ENCODE measurements around the gene SLC22A13. TPM values are rescaled to one million over a fixed set of nuclear protein-coding genes. Genes with fewer than 3 reads are reported as not detected.
"Not testable (repeated sequence)": the region's sequence is repeated elsewhere in the genome, so short reads cannot be mapped to it uniquely, and the experiment has no call there.

Gene SLC22A13
- polyA plus RNA-seq, 1 donor (not counting 4 experiments of a cell fraction or from before 2014, with no cell fraction given), result 0.25 TPM

GRCh38 chr3:38317192-38317759, 51.7 kb downstream of the SLC22A13 start:
- FAIRE-seq (no peak), DNase-seq (ENCODE audit: low read depth, low spot score) (no peak)
- dilution Hi-C loops (cut with MboI; ENCODE audit: extremely low pct_ligation_motif_present, low sequenced_read_pairs), result no loop called here
- Histone ChIP-seq H2AFZ (ENCODE audit: control insufficient read depth, low read length) (no peak overlapping the region), H3K4me2 (ENCODE audit: control insufficient read depth, extremely low read depth, insufficient read depth, low read depth, low read length) (no peak overlapping the region), H3K27ac (ENCODE audit: control insufficient read depth, insufficient read depth, low read length) (no peak overlapping the region), H4K20me1 (ENCODE audit: control insufficient read depth, extremely low read depth, insufficient read depth, low read length) (no peaks in the 10 kb centered on the region), H3K36me3 (ENCODE audit: control insufficient read depth in 2 of 2, extremely low read depth in 1 of 2, insufficient read depth in 2 of 2, low read length in 2 of 2) (peaks cover 0 to 1% of the 10 kb centered on the region in 2 experiments), H3K4me3 (ENCODE audit: control insufficient read depth in 2 of 3, extremely low read depth in 1 of 3, insufficient read depth in 2 of 3, low read depth in 1 of 3, low read length in 3 of 3) (no peak overlapping the region), H3K9ac (ENCODE audit: control insufficient read depth, extremely low read depth, insufficient read depth, low read length) (no peak overlapping the region), H3K27me3 (ENCODE audit: control insufficient read depth, extremely low read depth, insufficient read depth, low read length) (no peaks in the 10 kb centered on the region), H3K79me2 (ENCODE audit: control insufficient read depth, insufficient read depth, low read length) (no peaks in the 10 kb centered on the region), H3K9me1 (ENCODE audit: control insufficient read depth, extremely low read depth, insufficient read depth, low read length) (no peaks in the 10 kb centered on the region), H3K4me1 (ENCODE audit: control insufficient read depth, extremely low read depth, insufficient read depth, low read length) (no peaks in the 10 kb centered on the region), H3K9me3 (ENCODE audit: control insufficient read depth, low read depth, low read length) (no peaks in the 10 kb centered on the region)
- no peak for TF ChIP-seq CTCF (optimal IDR thresholded peaks at IDR 0.05 in 1 of 3, IDR thresholded peaks at IDR 0.05 in 1 of 3, conservative IDR thresholded peaks at IDR 0.05 in 1 of 3; ENCODE audit: extremely low read depth in 1 of 3, insufficient read depth in 2 of 3, low read length in 3 of 3)
- TF ChIP-seq EZH2 (IDR thresholded peaks at IDR 0.05; ENCODE audit: low read length), result no peak

GRCh38 chr3:38318766-38319671, 53.4 kb downstream of the SLC22A13 start:
- Histone ChIP-seq H2AFZ (ENCODE audit: control insufficient read depth, low read length) (no peak overlapping the region), H3K36me3 (ENCODE audit: control insufficient read depth in 2 of 2, extremely low read depth in 1 of 2, insufficient read depth in 2 of 2, low read length in 2 of 2) (peaks cover 0 to 1% of the 10 kb centered on the region in 2 experiments), H3K27me3 (ENCODE audit: control insufficient read depth, extremely low read depth, insufficient read depth, low read length) (no peaks in the 10 kb centered on the region), H4K20me1 (ENCODE audit: control insufficient read depth, extremely low read depth, insufficient read depth, low read length) (no peaks in the 10 kb centered on the region), H3K9ac (ENCODE audit: control insufficient read depth, extremely low read depth, insufficient read depth, low read length) (no peak overlapping the region), H3K27ac (ENCODE audit: control insufficient read depth, insufficient read depth, low read length) (no peak overlapping the region), H3K4me3 (ENCODE audit: control insufficient read depth in 2 of 3, extremely low read depth in 1 of 3, insufficient read depth in 2 of 3, low read depth in 1 of 3, low read length in 3 of 3) (no peak overlapping the region), H3K9me1 (ENCODE audit: control insufficient read depth, extremely low read depth, insufficient read depth, low read length) (no peaks in the 10 kb centered on the region), H3K4me2 (ENCODE audit: control insufficient read depth, extremely low read depth, insufficient read depth, low read depth, low read length) (no peak overlapping the region), H3K4me1 (ENCODE audit: control insufficient read depth, extremely low read depth, insufficient read depth, low read length) (no peaks in the 10 kb centered on the region), H3K9me3 (ENCODE audit: control insufficient read depth, low read depth, low read length) (no peaks in the 10 kb centered on the region), H3K79me2 (ENCODE audit: control insufficient read depth, insufficient read depth, low read length) (no peaks in the 10 kb centered on the region)
- no peak for FAIRE-seq
- DNase-seq (ENCODE audit: low read depth, low spot score), result no peak
- dilution Hi-C loops (cut with MboI; ENCODE audit: extremely low pct_ligation_motif_present, low sequenced_read_pairs), result no loop called here
- TF ChIP-seq CTCF (optimal IDR thresholded peaks at IDR 0.05 in 1 of 3, IDR thresholded peaks at IDR 0.05 in 1 of 3, conservative IDR thresholded peaks at IDR 0.05 in 1 of 3; ENCODE audit: extremely low read depth in 1 of 3, insufficient read depth in 2 of 3, low read length in 3 of 3), result no peak
- no peak for TF ChIP-seq EZH2 (IDR thresholded peaks at IDR 0.05; ENCODE audit: low read length)

- H3K9ac ChIP-seq (ENCODE audit: control insufficient read depth, extremely low read depth, insufficient read depth, low read length); H3K4me1 ChIP-seq (ENCODE audit: control insufficient read depth, extremely low read depth, insufficient read depth, low read length); H3K27ac ChIP-seq (ENCODE audit: control insufficient read depth, insufficient read depth, low read length); H3K36me3 ChIP-seq (ENCODE audit: control insufficient read depth in 2 of 2, extremely low read depth in 1 of 2, insufficient read depth in 2 of 2, low read length in 2 of 2); H3K9me3 ChIP-seq (ENCODE audit: control insufficient read depth, low read depth, low read length); H3K4me3 ChIP-seq (ENCODE audit: control insufficient read depth in 2 of 3, extremely low read depth in 1 of 3, insufficient read depth in 2 of 3, low read depth in 1 of 3, low read length in 3 of 3); H3K4me2 ChIP-seq (ENCODE audit: control insufficient read depth, extremely low read depth, insufficient read depth, low read depth, low read length); FAIRE-seq; H3K27me3 ChIP-seq (ENCODE audit: control insufficient read depth, extremely low read depth, insufficient read depth, low read length); H4K20me1 ChIP-seq (ENCODE audit: control insufficient read depth, extremely low read depth, insufficient read depth, low read length); H3K9me1 ChIP-seq (ENCODE audit: control insufficient read depth, extremely low read depth, insufficient read depth, low read length); H2AFZ ChIP-seq (ENCODE audit: control insufficient read depth, low read length); H3K79me2 ChIP-seq (ENCODE audit: control insufficient read depth, insufficient read depth, low read length); dilution Hi-C loops (cut with MboI; ENCODE audit: extremely low pct_ligation_motif_present, low sequenced_read_pairs); DNase-seq (ENCODE audit: low read depth, low spot score): not testable (repeated sequence)
Observed at GRCh38 chr3:38320638-38321037, 55.0 kb downstream of the SLC22A13 start.

All from keratinocyte (primary cell).